HG03103 (cell line): Measurements from ENCODE around the gene REEP3.

Source experiments
- ATAC-seq: cut with Tn5 transposase; IDR thresholded peaks from one replicate; pipeline ENCODE4 v1.9.1; 2021; ENCODE audit warnings: low read depth; ENCODE audit not compliant: unreplicated experiment

REEP3 gene

GRCh38 chr10:63504145-63504881, 16.9 kb upstream of the REEP3 start:
- ATAC-seq: no peak

- no peak for ATAC-seq
These were observed 15.6 kb upstream of the REEP3 start for GRCh38 chr10:63505562-63505961.

DNA sequence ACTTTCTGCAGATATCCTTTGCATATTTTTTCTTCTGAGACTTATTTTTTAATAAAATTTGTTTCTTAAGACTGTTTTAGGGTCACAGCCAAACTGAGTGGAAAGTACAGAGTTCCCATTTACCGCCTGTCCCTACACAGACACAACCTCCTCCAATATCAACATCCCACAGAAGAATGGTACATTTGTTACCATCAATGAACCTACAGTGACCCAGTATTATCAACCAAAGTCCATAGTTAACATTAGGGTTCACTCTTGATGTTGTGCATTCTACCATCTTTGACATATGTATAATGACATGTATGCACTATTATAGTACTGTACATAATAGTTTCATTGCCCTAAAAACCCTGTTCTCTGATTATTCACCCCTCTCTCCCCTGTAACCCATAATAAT, 14.6 kb upstream of the REEP3 start:
- ATAC-seq: no peak

- ATAC-seq: no peak
These were observed 6.0 kb upstream of the REEP3 start for GRCh38 chr10:63515002-63515763.

GRCh38 chr10:63516207-63516606, 5.0 kb upstream of the REEP3 start:
- no peak for ATAC-seq

DNA sequence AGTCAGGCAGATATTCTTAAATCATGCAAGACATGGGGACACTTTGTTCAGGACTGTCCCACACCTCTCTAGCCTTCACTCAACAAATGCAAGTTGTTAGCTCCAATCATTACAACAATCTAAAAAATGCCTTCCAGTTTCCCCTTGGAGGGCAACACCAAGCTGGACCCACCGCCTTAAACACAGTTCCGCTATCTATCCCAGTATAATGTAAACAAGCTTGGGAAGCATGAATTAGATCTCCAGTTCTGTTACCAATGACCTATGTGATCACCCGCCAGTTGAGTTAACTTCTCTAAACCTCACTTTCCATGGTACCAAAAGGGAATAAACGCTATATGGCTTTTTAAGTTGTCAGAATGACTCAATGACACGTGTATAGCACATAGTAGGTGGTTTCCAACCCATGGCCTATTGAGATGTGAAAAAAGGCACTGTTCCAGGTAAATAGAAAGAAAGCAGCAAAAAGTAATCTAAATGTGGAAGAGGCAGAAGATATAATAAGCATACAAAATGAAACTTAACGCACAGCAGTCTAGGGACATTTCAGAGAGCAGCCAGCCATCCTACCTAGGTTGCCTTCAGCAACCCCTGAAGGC, 2.4 kb upstream of the REEP3 start:
- no peak for ATAC-seq

DNA sequence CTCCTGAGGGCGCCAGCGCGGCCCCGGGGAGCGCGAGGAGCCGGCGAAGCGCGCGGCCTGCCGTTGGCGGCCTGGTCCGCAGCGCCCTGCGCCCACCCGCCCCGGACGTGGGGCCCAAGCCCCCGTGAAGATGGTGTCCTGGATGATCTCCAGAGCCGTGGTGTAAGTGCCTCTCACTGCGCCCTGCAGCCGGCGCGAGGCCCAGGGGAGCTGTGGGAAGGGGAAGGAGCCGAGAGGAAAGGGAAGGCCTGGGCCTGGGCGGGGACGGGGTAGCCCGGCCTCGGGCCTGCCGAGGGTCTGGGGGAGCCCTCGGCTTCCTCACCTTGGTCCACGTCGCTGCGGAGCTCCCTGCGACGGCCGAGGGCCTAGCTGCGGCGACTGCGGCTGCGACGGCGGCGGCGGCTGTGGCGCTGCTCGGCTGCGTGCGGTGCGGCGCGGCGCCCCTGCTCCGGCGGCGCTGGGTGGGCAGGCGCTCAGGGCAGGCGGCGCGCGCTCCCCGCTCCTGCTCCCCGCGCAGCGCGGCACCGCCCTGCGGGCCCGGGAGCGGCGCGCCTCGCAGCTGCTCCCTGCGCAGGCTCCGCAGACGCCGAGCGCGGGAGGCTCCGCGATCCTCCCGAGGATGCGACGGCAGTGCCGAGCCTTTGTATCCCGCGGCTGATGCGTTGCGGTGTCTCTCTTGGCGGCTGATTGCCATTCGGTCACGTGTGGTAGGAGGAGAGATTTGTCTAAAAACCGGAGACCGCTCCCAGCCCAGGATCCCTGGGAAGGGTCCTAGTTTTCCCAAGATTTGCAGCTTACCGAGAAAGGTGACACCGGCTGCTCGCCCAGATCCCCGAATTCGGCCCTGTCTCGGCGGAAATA, 445 bp downstream of the REEP3 start:
- peak; percentile 55 for ATAC-seq

- ATAC-seq: no peak
These were observed 1.1 kb downstream of the REEP3 start for GRCh38 chr10:63522277-63522687.

DNA sequence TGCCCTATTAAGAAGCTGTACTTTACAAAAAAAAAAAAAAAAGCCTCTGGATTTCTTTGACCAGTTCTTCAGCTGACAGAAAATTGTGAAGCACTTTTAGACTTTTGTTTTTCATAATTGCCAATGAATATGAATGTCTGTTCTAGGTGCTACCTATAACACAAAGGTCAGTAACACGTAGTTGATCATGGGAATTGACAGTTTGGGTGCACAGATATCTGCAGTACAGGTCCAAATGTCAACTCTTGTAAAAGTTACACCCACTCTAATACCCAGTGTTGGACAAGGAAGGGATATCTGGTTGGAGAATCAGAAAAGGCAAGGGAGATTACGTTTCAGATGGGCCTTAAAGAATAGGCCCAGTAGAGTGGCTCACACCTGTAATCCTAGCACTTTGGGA, 1.8 kb downstream of the REEP3 start:
- no peak for ATAC-seq

- ATAC-seq: no peak
These were observed 3.8 kb downstream of the REEP3 start for GRCh38 chr10:63525021-63525420.

DNA sequence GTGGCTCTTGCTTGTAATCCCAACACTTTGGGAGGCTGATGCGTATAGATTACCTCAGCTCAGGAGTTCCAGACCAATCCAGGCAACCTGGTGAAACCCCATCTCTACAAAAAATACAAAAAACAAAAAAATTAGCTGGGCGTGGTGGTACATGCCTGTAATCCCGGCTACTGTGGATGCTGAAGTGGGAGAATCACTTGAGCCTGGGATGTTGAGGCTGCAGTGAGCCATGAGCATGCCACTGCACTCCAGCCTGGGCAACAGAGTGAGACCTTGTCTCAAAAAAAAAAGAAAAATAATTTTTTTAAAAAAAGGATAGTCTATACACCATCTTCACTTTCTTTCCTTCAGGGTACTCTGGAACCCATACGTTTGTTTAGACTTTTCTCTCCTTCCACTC, 6.2 kb downstream of the REEP3 start:
- ATAC-seq: no peak

GRCh38 chr10:63528084-63528744, 7.0 kb downstream of the REEP3 start:
- ATAC-seq: no peak

DNA sequence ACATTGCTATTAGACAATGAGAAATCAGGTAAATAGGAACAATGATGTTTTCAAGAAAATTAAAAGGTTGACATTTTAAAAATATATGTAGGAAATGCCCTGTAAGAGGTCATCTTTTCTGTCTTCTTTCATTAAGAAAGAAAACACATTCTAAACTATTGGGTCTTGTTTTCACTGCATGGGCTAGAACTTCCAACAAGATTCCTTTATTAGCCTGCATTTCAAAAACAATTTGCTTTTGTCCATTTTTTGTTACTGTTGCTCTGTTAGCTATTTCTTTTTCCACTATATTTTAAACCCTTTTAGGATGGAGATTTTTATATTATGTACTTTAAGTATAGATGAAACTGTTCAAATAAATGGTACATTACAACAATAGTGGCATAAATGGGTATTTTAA, 9.2 kb downstream of the REEP3 start:
- ATAC-seq: no peak

DNA sequence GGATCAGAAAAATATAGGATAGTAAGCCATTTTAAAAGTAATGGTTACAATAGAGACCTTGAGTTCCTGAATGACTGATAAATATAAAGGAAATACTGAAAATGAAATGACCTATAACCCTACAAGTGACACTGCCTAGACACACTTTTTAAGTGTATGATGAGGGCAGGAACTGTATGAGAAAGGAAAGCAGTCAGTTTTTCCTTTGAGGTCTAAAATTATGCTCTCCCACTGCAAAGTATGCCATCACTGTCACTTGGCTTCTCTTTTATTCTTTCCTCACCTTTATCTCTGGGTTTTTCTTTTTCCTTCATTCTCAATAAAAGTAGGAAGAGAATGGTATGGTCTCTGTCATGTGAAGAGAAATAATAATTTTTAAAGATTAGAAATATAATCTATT, 13.5 kb downstream of the REEP3 start:
- no peak for ATAC-seq

GRCh38 chr10:63536698-63537097, 15.5 kb downstream of the REEP3 start:
- ATAC-seq: no peak

DNA sequence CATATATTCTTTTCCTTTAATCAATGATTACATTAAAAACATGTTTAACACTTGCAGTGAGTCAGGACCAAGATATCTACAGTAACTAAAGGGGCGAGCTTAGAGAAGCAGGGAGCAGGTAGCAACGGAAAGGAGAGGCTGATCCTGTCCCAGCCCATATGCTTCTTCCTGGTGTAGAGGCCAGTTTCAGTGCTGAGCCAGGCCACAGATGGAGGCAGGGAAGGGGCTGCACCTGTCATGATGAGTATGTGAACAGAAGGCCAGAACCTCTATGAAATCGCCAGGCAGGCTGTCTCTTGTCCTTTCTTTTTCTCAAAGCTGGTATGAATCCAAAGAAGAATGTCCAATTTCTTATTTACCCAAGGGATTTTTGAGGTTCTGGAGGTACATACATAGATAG, 16.3 kb downstream of the REEP3 start:
- ATAC-seq: no peak

DNA sequence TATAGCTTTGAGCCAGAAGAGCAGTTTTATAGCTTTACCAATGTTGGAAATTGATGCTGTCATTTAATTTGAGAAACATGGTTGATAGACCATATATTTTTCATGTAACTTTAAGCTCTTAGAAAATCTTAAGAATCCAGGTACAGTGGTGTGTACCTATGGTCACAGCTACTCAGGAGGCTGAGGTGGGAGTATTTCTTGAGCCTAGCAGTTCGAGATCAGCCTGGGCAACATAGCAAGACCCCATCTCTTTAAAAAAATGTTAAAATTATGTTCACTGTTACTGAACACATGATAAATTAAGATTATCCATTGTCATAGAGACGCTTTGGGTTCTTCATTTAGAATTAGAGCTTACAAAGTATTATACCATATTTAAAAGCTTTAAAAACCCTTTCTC, 18.2 kb downstream of the REEP3 start:
- no peak for ATAC-seq

DNA sequence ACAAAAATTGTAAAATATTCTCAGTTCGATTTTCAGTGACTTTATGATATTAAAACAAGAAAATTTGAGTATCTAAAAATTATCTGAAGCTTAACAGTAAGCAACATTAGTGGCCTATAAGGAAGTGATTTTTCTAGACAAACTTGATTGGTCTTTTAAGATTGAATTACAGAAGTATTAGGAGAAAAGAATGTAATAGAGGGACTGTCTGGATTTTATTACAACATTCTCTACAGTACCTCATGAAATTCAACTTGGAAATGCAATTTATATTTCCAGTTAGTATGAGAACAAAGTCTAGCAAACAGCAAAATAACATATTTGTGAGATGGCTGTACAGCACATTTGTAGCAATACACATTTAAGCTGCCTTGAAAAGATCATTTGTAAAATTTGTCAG, 18.8 kb downstream of the REEP3 start:
- no peak for ATAC-seq

GRCh38 chr10:63542835-63543575, 21.8 kb downstream of the REEP3 start:
- ATAC-seq: no peak

- ATAC-seq: no peak
These were observed 22.4 kb downstream of the REEP3 start for GRCh38 chr10:63543576-63543962.
